Activated CD4-positive, alpha-beta T cell treated with anti-CD3 and anti-CD28 coated beads for 4 hours (primary cell): ENCODE measurements around the gene STK16.
"Not testable (repeated sequence)": the region's sequence is repeated elsewhere in the genome, so short reads cannot be mapped to it uniquely, and the experiment has no call there.

Experiments used
- DNase-seq, 2 donors: peaks; one replicate each; pipeline ENCODE4 v3.0.0-alpha.2; 2020

The STK16 gene

GRCh38 chr2:219245148-219245898 is at the start of gene STK16, which contains the start of gene GLB1L:
Gene STK16, plus strand, starts transcription at chr2:219245479. Its CDS starts 521 bp downstream, at chr2:219246000.
Gene GLB1L, minus strand, starts transcription at chr2:219245444. Its CDS starts 1,871 bp downstream, at chr2:219243573.
- DNase-seq: peak; percentile 82 to 83

- no peak for DNase-seq
Observed at GRCh38 chr2:219197388-219197787, 47.9 kb upstream of the STK16 start.

- no peak for DNase-seq
Observed at GRCh38 chr2:219198974-219199373, 46.3 kb upstream of the STK16 start.

- DNase-seq: no peak
Observed at GRCh38 chr2:219199470-219200211, 45.6 kb upstream of the STK16 start.

- DNase-seq: not testable (repeated sequence)
Observed at GRCh38 chr2:219200502-219201326, 44.6 kb upstream of the STK16 start.

- DNase-seq: not testable (repeated sequence)
Observed at GRCh38 chr2:219201331-219201730, 43.9 kb upstream of the STK16 start.

GRCh38 chr2:219204425-219205164 is 40.7 kb upstream of the STK16 start:
- no peak for DNase-seq

- DNase-seq: no peak
Observed at GRCh38 chr2:219205165-219205538, 40.1 kb upstream of the STK16 start.

- DNase-seq: no peak
Observed at GRCh38 chr2:219205981-219206327, 39.3 kb upstream of the STK16 start.

- peak; percentile 94 to 95 for DNase-seq
Observed at GRCh38 chr2:219206328-219207133, 38.7 kb upstream of the STK16 start, which contains the start of gene ZFAND2B. Gene ZFAND2B, plus strand, starts transcription at chr2:219206782. Its CDS starts 206 bp downstream, at chr2:219206988.

- DNase-seq: no peak
Observed at GRCh38 chr2:219207134-219207883, 38.0 kb upstream of the STK16 start.

- no peak for DNase-seq
Observed at GRCh38 chr2:219207884-219208740, 37.2 kb upstream of the STK16 start.

- no peak for DNase-seq
Observed at GRCh38 chr2:219209236-219210195, 35.8 kb upstream of the STK16 start.

GRCh38 chr2:219210196-219210885 is 34.9 kb upstream of the STK16 start:
- no peak for DNase-seq

GRCh38 chr2:219210886-219211362 is 34.4 kb upstream of the STK16 start:
- DNase-seq: no peak

GRCh38 chr2:219213026-219213415 is 32.3 kb upstream of the STK16 start:
- no peak for DNase-seq

GRCh38 chr2:219213486-219214071 is 31.7 kb upstream of the STK16 start:
- DNase-seq: no peak
